ENCODE measurements around the gene R3HDM4.

GRCh38 chr19:899336-900042, 13.5 kb downstream of the R3HDM4 start:
- TF ChIP-seq POLR2A (IDR thresholded peaks at IDR 0.05): no peak
- no peak for TF ChIP-seq CTCF (IDR thresholded peaks at IDR 0.05)

All from heart left ventricle (tissue), 13 donors.